DND-41 (cell line): ENCODE results near the gene SFXN2.

Experiments used
- EZH2 ChIP-seq: IDR thresholded peaks from 3 replicates; pipeline ENCODE4 v1.6.1; 2012; ENCODE audit warnings: borderline replicate concordance, low read depth, mild to moderate bottlenecking, moderate library complexity, low read length, inconsistent platforms; ENCODE audit not compliant: severe bottlenecking
- TF ChIP-seq, protein P1 (sequence below): IDR thresholded peaks from 2 replicates; pipeline ENCODE4 v1.5.1; 2012; ENCODE audit warnings: borderline replicate concordance, low read length, moderate library complexity, mild to moderate bottlenecking; ENCODE audit not compliant: poor library complexity, severe bottlenecking; ENCODE audit errors: extremely low read depth

- TF ChIP-seq, protein P1, sequence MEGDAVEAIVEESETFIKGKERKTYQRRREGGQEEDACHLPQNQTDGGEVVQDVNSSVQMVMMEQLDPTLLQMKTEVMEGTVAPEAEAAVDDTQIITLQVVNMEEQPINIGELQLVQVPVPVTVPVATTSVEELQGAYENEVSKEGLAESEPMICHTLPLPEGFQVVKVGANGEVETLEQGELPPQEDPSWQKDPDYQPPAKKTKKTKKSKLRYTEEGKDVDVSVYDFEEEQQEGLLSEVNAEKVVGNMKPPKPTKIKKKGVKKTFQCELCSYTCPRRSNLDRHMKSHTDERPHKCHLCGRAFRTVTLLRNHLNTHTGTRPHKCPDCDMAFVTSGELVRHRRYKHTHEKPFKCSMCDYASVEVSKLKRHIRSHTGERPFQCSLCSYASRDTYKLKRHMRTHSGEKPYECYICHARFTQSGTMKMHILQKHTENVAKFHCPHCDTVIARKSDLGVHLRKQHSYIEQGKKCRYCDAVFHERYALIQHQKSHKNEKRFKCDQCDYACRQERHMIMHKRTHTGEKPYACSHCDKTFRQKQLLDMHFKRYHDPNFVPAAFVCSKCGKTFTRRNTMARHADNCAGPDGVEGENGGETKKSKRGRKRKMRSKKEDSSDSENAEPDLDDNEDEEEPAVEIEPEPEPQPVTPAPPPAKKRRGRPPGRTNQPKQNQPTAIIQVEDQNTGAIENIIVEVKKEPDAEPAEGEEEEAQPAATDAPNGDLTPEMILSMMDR: no peak
- TF ChIP-seq EZH2: no peak
These were observed 47.5 kb downstream of the SFXN2 start for GRCh38 chr10:102761981-102762380.
